ENCODE measurements around the gene TLCD4. TPM values are rescaled to one million over a fixed set of nuclear protein-coding genes. Genes with fewer than 3 reads are reported as not detected.

The TLCD4 gene
- total RNA-seq, 1 experiment from 2014 or later: 1.8 TPM

- no peak overlapping the region for H3K9ac ChIP-seq (ENCODE audit: extremely low read depth, insufficient read length, low read length)
- H3K56ac ChIP-seq (ENCODE audit: insufficient read length, low read depth, low read length): no peak overlapping the region
- no peaks in the 10 kb centered on the region for H3K9me3 Mint-ChIP-seq
These were observed 16.5 kb downstream of the TLCD4 start for GRCh38 chr1:95133687-95134086.

More at GRCh38 chr1:95133687-95134086, 16.5 kb downstream of the TLCD4 start:
- no peak for TF ChIP-seq CTCF (conservative IDR thresholded peaks at IDR 0.05)
- no peak overlapping the region for H3K4ac ChIP-seq (ENCODE audit: low read depth, low read length)
- H3K4me1 ChIP-seq (ENCODE audit: insufficient read depth, low read length): no peaks in the 10 kb centered on the region
- no peak overlapping the region for H4K91ac ChIP-seq (ENCODE audit: insufficient read length, low read depth, low read length)
- no peak overlapping the region for H2BK20ac ChIP-seq (ENCODE audit: low read depth, low read length, poor library complexity, severe bottlenecking)
- H4K5ac ChIP-seq (ENCODE audit: insufficient read length, low read depth, low read length): no peak overlapping the region
- no peak overlapping the region for H3K23ac ChIP-seq (ENCODE audit: insufficient read length, low read depth, low read length)
- Mint-ChIP-seq H3K4me3 (no peak overlapping the region), H3K4me1 (peaks cover 6 to 7% of the 10 kb centered on the region in 2 experiments), H3K36me3 (ENCODE audit: insufficient read depth in 1 of 3, low read depth in 3 of 3) (no peaks in the 10 kb centered on the region), H3K27me3 (ENCODE audit: low read depth) (no peaks in the 10 kb centered on the region), H3K27ac (no peak overlapping the region)
- H2BK15ac ChIP-seq (ENCODE audit: low read depth, low read length): no peak overlapping the region
- H3K27ac ChIP-seq (ENCODE audit: insufficient read length, low read depth, low read length): no peak overlapping the region
- no peak overlapping the region for H3K18ac ChIP-seq (ENCODE audit: insufficient read length, low read depth, low read length)
- no peak overlapping the region for H2BK5ac ChIP-seq (ENCODE audit: insufficient read length, low read length)
- H4K8ac ChIP-seq (replicated peaks; ENCODE audit: insufficient read length, low read depth, low read length): no peak overlapping the region
- no peaks in the 10 kb centered on the region for H3K79me1 ChIP-seq (ENCODE audit: insufficient read depth, low read depth, low read length, poor library complexity, severe bottlenecking)
- H3K4me2 ChIP-seq (ENCODE audit: insufficient read depth, insufficient read length, low read length): no peak overlapping the region
- H3K27me3 ChIP-seq (ENCODE audit: insufficient read depth, low read length): no peaks in the 10 kb centered on the region
- H2BK12ac ChIP-seq (ENCODE audit: insufficient read length, low read depth, low read length): no peak overlapping the region
- H3K23me2 ChIP-seq (ENCODE audit: insufficient read length, low read depth, low read length, poor library complexity, severe bottlenecking): no peaks in the 10 kb centered on the region
- H2AK5ac ChIP-seq (ENCODE audit: insufficient read length, low read length): no peak overlapping the region
- no peaks in the 10 kb centered on the region for H4K20me1 ChIP-seq (ENCODE audit: control insufficient read depth, insufficient read depth, insufficient read length)
- H2AFZ ChIP-seq (ENCODE audit: low read length): no peak overlapping the region
- H3K79me2 ChIP-seq (ENCODE audit: insufficient read depth, low read length): no peaks in the 10 kb centered on the region; the same call in 1 of the 2 replicates
- no peaks in the 10 kb centered on the region for H3K9me3 ChIP-seq (ENCODE audit: control insufficient read depth, low read depth, low read length)
- H2BK120ac ChIP-seq (ENCODE audit: low read depth, low read length, poor library complexity, severe bottlenecking): no peak overlapping the region
- no peak overlapping the region for H3K14ac ChIP-seq (ENCODE audit: insufficient read depth, low read length)
- no peak overlapping the region for H3T11ph ChIP-seq (ENCODE audit: low read length)
- DNase-seq: no peak

Measured in H9 (cell line).